Mesenteric fat pad (tissue), 1 donor: Measurements from ENCODE around the gene INSIG1. TPM values are rescaled to one million over a fixed set of nuclear protein-coding genes. Genes with fewer than 3 reads are reported as not detected.

Experiments used
- DNase-seq: peaks from one replicate; pipeline ENCODE4 v3.0.0-alpha.2; 2020; ENCODE audit warnings: low spot score
- total RNA-seq: library from RNA; stranded (reverse); fragmentation: NEBNext Ultra II Directional; extraction: Animal tissue kit (Norgen Biotek cat#: 25700); gene quantifications from one replicate; pipeline ENCODE4 v1.2.1, GENCODE V29; 2021
- donor health status: DM: yes; HTN: yes; CAD: no.

Gene INSIG1
- total RNA-seq, 1 donor from 2014 or later: 43.6 TPM

DNA sequence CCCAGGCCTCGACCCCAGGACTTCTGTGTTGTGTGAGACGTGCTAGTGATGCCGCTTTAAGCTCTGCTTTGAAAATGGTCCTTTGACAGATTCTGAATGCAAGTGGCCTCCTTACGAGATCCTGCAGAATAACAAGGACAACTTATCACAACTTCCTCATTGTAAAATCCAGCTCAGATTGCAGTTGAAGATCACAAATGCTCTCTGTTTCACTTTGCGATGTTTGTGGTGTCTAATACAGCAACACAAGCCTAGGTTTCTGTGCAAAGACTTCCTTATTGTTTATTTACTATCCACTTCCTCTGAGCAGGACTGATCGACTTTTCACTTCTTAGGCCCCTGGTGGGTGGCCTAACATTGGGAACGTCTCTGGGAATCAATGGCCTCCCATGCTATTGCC is 31.7 kb upstream of the INSIG1 start:
- no peak for DNase-seq

DNA sequence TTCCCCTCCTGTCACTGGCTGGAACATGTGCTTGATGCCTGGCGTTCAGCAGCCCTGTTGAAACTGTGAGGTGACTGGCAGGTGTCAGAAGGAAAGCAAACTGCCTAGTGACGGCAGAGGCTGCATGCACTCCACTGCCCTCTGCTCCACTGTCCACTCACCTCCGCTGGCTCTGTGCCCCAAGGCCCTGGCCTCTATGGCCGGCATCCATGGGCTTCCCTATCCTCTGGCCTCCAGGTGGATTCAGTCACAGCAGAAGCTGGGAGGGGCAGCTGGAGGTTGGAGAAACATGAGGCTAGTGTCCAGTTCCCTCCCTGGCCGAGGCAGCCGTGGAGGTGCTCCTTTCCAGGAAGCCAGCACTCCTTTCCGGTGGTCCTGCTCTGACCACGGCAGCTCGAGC is 31.2 kb upstream of the INSIG1 start:
- no peak for DNase-seq

DNA sequence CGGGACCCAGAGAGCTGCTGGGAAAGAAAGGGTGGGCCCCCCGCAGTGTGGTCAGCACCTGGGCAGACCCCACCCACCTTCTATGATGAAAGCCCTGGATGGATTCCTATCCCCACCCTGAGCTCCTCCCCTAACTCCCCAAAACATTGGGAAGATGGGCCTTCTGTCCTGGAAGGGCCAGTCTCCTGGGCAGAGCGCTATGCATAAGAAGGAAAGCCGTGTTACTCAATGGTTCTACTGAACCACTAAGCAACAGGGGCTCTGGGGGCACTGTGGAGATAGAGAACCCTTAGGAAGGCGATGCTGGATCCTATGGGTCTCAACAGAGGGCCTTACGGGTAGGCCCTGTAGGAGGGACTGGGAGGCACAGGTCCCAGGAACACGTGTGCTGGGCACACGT is 30.7 kb upstream of the INSIG1 start:
- no peak for DNase-seq

DNA sequence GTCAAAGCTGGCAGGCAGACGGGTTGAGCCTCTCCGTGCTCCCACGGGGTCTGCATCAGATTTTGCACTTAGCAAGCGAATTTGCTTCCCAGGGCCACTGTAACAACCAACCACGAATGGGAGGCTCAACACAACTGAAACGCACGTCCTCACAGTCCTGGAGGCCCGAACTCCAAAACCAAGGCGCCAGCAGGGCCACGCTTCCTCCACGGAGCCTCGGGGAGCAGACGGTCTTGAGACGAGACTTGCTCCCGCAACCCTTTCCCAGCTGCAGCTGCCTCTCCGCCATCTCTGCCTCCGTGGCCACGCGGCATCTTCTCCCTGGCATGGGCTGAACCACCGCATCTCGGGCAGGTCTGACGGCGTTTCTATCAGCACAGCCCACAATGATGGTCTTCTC is 30.2 kb upstream of the INSIG1 start:
- DNase-seq: no peak

DNA sequence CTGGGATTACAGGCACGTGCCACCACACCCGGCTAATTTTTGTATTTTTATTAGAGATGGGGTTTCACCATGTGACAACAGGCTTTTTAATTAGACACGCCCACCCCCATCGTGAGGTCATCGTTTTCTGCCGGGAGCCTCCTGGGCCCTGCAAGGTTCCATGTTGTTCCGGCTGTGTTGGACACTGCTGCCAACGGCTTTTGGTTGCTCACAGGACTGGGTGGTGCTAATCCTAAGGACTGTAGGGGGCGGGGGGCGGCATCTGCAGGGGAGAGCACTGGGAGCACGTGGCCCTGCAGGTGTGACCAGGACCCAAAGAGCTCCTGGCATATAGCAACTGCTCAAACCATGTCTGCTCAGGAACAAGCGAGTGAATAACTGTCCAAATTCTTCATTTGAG is 29.5 kb upstream of the INSIG1 start:
- no peak for DNase-seq

DNA sequence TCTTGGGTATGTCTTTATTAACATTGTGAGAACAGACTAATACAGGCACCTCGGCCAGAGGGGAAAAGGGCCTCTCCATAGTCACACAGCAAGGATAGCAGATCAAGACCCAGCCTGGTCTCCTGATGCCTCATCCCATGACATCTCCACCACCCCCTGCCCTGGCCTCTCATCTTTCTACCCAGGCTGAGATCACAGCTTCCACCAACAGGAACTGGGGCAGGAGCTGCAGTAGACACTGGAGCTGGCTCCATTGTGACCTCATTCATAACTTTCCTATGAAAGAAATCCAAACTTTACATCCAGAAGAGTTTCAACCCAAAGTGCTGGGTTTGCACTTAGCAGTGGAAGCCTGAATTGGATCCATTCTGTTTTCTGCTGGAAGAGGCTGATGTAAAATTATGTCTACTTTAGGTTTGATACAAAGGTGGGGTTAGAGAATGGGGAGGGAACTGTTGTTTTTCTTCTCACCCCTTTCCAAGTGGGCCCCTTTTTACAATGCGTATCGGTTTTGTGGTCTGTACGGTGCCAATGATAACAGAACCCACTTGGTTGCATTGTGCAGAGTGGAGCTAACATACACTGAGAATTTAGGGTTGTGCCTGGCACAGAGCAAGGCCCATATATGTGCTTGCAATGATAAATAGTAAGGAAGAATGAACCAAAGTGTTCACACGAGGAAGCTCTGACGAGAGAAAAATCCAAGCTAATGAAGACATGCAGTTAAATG is 28.6 kb upstream of the INSIG1 start:
- DNase-seq: no peak

DNA sequence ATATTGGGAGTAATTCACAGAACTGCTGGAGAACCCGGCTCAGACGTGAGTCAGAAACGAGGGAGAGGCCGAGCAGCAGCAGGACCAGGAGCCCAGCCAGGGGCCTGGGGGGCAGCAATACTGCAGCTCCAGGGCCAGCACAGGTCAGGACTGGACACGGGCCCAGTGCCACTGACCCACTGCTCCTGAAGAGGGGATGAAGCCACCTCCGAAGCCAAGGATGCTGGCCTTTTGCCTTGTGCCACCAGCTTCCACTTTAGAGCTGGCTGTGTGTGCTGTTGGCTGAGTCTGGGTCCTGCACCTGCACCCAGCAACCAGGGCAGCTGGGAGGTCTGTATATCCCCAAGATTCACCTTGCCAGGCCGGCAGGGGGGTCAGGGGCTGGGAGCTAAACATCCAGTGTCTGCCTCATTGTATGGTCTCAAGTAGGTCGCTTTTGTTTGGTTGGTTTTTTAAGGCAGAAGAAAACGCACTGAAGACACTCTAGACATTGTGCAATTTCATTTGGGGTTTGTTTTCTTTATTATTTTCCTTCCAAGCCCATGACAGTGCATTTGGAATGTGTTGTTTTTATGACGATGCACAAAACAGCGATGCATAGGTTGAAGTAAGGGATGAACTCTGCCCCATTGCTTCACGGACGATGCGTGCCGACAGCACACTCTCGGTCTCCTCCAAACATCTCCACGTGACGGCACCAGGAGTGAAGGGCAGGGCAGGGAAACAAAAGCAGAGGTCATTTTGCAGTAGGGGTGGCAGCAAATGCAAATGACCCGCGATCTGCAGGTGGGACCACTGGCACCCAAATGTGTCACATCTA is 27.7 kb upstream of the INSIG1 start:
- no peak for DNase-seq

DNA sequence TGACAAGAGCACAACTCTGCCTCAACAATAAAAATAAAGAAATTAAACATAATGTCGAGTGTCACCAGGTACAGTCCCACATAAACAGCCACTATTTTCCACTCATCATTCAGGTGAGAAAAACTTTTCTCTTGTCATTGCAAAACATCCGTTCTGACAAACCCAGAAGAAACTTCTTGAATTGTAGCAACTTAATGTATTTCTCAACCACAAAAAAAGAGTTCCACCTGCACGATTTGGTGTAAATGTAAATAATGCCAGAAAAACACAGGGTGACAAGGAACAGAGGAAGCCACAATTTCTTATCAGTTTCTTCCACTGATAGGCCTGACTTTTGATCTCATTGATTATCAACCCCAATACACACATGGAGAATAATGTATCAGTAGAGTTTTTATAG is 26.8 kb upstream of the INSIG1 start:
- no peak for DNase-seq

DNA sequence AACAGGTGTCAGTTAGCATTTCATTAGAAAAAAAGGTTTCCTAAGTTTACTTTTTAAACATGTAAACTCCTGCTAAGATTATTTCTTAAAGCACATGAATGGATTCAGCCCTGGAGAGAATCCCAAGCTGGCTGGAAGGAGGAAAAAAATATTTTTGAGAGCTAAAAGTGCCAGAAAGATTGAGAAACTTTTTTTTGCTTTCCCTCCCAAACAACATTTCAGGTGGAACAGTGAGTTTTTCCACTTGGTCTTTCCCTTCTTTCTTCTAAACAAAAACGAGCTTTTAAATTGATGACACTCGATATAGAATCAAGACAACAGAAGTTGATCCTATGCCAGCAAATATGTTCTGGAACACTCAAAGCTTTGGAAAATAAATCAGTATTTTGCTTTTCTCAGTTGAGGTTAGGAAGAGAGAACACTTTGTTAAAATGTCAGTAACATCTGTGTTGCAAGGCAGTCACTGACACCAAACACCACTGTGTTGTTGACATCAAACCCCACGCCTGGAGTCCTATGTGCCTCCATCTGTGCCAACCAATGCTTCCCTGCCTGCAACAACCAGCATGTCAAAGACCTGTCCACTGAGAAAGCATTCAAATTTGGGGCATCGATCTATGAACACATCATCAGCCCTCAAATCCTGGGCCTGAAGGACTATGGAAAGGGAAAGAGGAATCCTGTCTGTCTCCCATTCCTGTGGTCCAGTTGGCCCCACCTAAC is 22.9 kb upstream of the INSIG1 start:
- no peak for DNase-seq

DNA sequence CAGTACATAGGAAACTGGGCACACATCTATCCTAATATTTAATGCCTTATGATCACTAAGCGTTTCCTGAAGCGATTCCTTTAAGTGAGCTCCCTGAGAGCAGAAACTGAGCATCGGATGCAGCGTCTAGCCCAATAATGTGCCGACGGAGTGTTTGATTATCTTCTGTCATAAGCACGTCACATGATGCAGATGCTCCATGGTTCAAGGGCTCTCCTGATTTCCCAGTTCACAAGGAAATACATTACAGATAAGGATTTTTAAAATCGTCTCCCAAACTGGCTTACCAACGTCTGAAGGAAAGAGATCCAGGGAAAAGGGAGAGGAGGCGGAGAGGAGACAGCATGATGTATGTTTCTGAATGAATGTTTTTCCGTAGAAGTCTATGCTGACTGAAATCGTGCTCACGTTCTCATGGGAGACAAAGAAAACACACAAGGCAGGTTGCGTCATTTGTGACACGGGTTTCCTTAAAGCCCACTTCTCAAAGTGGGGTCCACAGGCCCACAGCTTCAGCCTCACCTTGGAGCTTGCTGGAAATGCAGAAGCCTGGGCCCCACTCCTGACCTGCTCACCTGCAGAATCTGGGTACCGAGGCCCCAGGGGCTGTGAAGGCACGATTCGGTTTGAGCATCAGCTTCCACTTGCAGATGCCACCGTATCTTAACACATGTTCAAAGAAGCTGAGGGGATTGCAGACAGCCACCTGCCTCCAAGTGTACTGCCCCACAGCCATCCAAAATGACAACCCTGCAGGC is 21.5 kb upstream of the INSIG1 start:
- DNase-seq: no peak

DNA sequence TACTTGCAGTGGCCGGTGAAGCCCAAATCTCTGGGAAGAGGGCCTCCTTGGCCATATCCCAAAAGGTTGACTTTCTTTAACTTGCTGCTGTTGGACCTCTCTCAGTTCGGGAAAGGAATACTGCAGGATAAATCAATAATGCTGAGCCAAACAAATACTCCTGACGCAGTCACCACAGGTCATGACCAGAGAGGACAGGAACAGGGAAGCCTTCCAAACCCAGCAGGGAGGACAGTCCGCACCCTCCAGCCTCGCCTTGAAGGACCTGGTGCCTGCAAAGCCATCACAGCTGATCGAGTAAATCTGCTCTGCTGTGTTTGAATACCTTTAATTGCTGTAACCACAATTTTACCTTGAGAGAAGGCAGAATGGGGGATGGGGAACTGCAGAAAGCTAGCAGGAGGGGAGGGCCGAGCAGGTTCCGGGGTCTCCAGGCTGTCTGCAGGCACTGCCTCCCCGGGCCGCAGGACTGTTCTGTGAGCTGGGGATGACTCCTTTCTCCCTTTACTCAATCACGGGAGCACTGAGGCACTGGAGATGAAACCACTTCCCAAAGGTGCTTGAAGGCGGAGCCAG is 20.8 kb upstream of the INSIG1 start:
- DNase-seq: no peak

DNA sequence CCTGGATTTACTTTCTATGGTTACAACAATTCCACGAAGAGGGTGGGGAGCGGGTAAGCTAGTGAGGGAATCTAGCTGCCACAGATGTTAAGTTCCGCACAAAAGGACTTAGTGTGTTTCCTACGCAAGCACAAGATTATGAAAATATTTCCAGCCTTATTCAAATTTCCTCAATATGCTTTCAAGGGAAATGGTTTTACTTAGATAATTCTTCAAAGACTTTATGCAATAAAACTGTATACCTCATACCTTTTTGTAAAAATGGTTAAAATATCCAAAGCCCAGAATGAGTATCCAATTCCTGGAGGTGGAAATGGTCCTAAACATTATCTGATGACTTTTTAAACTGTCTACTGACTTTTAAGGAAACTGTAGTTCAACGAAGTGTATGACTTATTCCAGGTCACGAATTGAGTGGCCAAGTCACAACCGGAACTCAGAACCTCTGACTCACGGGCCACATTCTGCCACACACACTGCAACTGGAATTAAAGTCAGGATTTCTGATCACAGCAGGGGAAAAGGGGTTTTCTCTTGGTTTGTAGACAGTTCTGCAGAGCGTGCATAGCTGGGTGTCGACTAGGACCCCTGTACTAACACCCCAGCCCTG is 20.2 kb upstream of the INSIG1 start:
- DNase-seq: no peak

DNA sequence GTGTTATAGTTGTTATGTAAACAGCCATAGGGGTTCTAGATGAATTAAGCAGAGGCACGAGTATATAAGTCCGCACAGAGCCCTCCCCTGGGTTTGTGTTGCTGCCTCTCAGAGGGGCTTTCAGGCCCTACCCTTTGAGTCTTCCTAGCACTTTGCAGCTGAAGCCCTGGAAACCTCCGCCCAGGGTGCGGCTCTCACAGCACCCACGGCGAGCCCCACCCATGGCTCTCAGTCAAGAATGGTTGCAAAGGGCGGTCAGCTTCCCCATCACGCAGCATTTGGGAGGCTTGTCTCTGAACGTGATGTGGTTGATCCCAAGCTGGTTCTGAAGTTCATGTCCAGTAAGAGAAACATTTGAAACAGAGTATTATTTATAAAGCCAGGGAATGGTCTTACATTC is 18.8 kb upstream of the INSIG1 start:
- DNase-seq: peak; percentile 86

DNA sequence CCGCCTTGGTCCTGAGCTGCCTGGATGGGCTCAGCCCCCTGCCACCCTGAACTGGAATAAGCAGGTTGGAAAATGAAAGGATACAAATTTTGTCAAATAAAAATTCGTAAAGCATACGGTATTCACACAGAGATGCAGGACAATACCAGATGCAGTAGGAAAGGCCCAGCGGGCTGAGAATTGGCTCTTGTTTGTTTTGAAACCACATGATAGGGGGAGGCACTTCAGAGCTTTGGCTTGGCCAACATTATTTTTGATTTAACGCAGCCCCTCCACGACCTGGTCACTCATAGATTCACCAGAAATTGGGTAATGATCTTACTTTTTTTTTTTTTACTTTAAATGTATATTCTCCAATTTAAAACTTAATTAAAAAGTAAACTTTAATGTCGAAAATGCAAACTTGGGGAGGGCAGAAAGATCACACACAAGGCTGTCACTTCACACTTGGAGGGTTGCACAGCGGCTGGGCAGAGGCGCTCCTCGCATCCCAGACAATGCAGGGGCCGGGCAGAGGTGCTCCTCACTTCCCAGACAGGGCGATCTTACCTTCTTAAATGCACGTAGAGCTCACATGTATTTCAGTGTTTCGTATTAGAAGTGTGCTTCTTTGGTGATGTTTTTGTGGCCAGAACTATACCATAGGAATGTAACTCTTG is 17.8 kb upstream of the INSIG1 start:
- peak; percentile 57 for DNase-seq

DNA sequence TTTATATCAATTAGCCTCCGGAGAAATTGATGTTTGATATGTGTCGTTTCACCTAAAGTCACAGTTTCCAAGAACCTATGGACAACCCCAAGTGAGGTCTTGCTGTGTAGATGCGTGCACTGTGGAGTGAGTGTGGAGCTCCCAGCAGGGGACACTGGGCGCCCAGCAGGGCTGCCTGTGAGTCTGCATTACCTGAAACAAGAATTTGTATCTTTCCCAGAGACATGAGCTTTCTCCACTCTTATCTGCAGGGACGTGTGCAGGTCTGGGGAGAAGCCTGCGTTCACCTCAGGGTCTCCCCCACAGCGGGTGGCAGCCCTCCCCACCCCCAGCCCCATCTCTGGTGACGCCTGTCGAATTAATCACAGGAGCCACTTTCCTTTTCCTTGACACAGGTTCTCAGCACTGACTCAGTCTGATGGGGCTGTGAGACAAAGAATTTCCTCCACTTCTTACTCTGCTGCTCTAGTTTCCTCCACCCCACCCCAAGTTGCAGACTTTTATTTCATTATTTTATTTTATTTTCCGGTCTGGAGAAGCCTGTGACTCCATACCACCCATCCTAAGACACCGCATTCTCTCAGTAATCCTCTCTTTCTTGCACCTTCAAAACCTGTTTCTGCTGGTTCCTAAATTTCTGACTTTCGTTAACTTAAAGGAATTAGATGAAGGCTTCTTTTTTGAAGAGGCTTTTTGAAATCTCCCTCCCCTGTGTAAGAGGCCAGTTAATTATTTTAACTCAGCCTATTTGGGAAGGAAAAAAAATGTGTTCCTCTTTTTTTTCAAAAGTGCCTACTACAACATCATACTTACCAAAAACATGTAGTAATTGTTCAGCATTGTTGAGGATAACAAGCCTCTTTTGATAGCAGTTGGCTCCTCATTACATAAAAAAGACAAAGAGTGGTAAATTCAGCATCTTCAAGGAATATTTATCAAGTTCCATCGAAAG is 17.0 kb upstream of the INSIG1 start:
- peak; percentile 79 for DNase-seq

DNA sequence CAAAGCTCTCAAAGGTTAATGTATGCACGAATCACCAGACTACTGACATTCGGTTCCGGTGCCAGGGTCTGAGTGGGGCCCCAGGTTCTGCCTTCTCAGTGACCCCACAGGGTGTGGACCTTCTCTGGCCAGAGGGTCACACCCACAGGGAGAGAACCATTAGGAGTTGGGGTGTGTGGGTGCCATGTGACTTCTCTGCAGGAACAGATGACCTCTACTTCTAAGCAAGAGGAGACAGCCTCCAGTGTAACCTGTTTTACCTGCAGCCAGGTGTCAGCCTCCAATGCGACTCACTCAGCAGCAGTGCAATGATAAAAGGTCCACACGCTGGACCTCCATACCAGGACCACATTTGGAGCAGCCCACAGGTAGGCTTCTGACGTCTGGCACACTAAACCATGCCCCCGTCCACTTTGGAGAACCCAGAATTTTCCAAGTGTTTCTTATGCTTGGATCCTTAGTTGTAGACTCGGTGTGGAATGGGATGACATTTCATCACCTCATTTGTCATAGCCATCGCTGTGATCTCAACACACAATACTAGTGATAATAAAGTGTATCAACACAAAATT is 16.2 kb upstream of the INSIG1 start:
- peak; percentile 82 for DNase-seq

DNA sequence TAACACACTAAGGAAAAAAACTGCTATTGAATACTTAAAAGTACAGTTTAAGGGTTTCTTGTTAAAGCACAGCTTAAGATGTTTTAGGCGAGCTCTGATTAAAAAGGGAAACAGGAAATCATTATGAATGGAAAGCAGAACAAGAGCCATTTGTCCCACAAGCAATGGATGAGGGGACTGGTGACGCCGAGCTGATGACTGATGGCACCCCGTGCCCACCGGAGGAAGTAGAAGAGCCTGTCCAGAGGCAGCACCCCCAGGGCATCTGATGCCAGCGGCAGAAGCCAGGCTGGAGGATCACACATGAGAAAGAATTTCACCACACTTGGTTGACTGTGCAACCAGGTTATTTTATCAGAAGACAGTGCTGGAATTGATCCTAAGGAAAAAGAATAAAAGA is 15.0 kb upstream of the INSIG1 start:
- peak; percentile 87 for DNase-seq

DNA sequence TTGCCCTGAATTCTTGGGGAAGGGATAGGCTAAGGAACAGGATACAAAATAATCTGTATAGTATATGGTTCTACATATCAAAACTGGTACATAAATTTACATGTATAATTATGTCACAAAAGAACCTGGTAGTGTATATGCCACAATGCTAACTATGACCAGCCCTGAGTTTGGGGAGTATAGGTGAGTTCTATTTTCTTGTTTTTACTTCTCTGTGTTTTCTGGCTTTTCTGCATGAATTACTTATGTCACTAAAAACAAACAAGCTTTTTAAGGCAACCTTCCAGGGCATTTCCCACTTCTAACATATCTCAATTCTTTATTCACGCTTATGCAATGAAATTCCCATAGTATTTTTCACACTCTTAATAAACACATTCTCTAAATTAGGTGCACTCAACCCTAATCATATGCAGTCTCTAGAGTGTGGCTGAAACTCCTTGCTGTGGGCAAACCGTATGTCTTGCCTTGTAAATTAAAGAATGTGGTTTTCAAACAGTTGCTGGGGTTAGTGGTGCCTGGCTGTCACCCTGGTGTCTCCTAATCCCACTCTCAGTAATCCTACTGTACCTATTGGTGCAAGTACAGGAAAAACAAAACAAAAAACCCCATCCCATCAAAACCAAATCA is 14.0 kb upstream of the INSIG1 start:
- DNase-seq: no peak
